GM12891 (cell line): Measurements from ENCODE around the gene GTF2H2.
"Not testable (repeated sequence)": the region's sequence is repeated elsewhere in the genome, so short reads cannot be mapped to it uniquely, and the experiment has no call there.

Experiments used
- POLR2A ChIP-seq: IDR thresholded peaks from 2 replicates; pipeline ENCODE4 v1.6.1; 2011; ENCODE audit warnings: low read depth, low read length, control low read depth
- SPI1 ChIP-seq: IDR thresholded peaks from 2 replicates; pipeline ENCODE4 v1.6.1; 2011; ENCODE audit warnings: low read depth, low read length, control low read depth
- TAF1 ChIP-seq: IDR thresholded peaks from 2 replicates; pipeline ENCODE4 v1.6.1; 2011; ENCODE audit warnings: low read depth, low read length, control low read depth

GRCh38 chr5:71025289-71025953, 42.1 kb downstream of the GTF2H2 start, which contains the start of gene NAIP:
- TF ChIP-seq SPI1, POLR2A, TAF1: not testable (repeated sequence)
